GM19452 (cell line): ENCODE data around the gene ACTG1.

Experiments
- ATAC-seq: cut with Tn5 transposase; IDR thresholded peaks from one replicate; pipeline ENCODE4 v1.9.1; 2021; ENCODE audit not compliant: unreplicated experiment

ACTG1 gene

GRCh38 chr17:81518113-81518784, 5.7 kb upstream of the ACTG1 start:
- ATAC-seq, result no peak

- peak; percentile 21 for ATAC-seq
Measured at GRCh38 chr17:81517339-81518112, 4.9 kb upstream of the ACTG1 start.

GRCh38 chr17:81517009-81517338, 4.4 kb upstream of the ACTG1 start:
- ATAC-seq, result no peak

GRCh38 chr17:81516439-81516838, 3.8 kb upstream of the ACTG1 start:
- ATAC-seq, result no peak

GRCh38 chr17:81515530-81516041, 3.0 kb upstream of the ACTG1 start:
- no peak for ATAC-seq

- no peak for ATAC-seq
Measured at GRCh38 chr17:81514739-81515529, 2.3 kb upstream of the ACTG1 start.

GRCh38 chr17:81514489-81514738, 1.8 kb upstream of the ACTG1 start:
- no peak for ATAC-seq

- no peak for ATAC-seq
Measured at GRCh38 chr17:81513753-81514488, 1.3 kb upstream of the ACTG1 start.

GRCh38 chr17:81513372-81513752, 763 bp upstream of the ACTG1 start:
- ATAC-seq, result peak; percentile 4

- ATAC-seq, result peak; percentile 4
Measured at GRCh38 chr17:81511804-81512561, 616 bp downstream of the ACTG1 start.

GRCh38 chr17:81511554-81511803, 1.1 kb downstream of the ACTG1 start:
- ATAC-seq, result no peak

- ATAC-seq, result no peak
Measured at GRCh38 chr17:81510785-81511553, 1.6 kb downstream of the ACTG1 start.

GRCh38 chr17:81509972-81510784, 2.4 kb downstream of the ACTG1 start:
- ATAC-seq, result no peak

- ATAC-seq, result no peak
Measured at GRCh38 chr17:81509207-81509971, 3.2 kb downstream of the ACTG1 start.

GRCh38 chr17:81508639-81509206, 3.9 kb downstream of the ACTG1 start:
- ATAC-seq, result no peak

- no peak for ATAC-seq
Measured at GRCh38 chr17:81503619-81504018, 9.0 kb downstream of the ACTG1 start.

GRCh38 chr17:81502471-81503017, 10.1 kb downstream of the ACTG1 start:
- no peak for ATAC-seq

GRCh38 chr17:81500047-81500446, 12.6 kb downstream of the ACTG1 start:
- ATAC-seq, result no peak
